ENCODE measurements around the gene MATN4. TPM values are rescaled to one million over a fixed set of nuclear protein-coding genes. Genes with fewer than 3 reads are reported as not detected.

MATN4 gene
- total and polyA plus RNA-seq, 2 experiments from 2014 or later = 3.3 to 5.1 TPM

GRCh38 chr20:45306431-45306982 lies 1.6 kb downstream of the MATN4 start, which contains the start of gene RBPJL:
TSS of gene RBPJL (plus strand) at chr20:45306840. CDS start at chr20:45306923, 83 bp downstream.
- Histone ChIP-seq H3F3A (replicated peaks; ENCODE audit: low read depth) (no peaks in the 10 kb centered on the region), H3K27me3 (ENCODE audit: insufficient read depth) (0 out of 2 replicates have a peak, but pooled peaks cover 9% of the 10 kb centered on the region), H2AFZ (peak within 1 kb of the TSS; percentile 96; the same call in 1 of the 2 replicates), H3K4me1 (ENCODE audit: insufficient read depth) (peaks cover 10% of the 10 kb centered on the region; the same call in 1 of the 2 replicates), H3K36me3 (ENCODE audit: insufficient read depth) (no peaks in the 10 kb centered on the region), H3K4me2 (peak within 1 kb of the TSS; percentile 75), H4K20me1 (replicated peaks; ENCODE audit: insufficient read depth) (no peaks in the 10 kb centered on the region; the same call in 1 of the 2 replicates), H3K4me3 (peak within 1 kb of the TSS; percentile 43; the same call in 1 of the 2 replicates), H3K79me2 (replicated peaks; ENCODE audit: insufficient read depth) (no peaks in the 10 kb centered on the region), H3K27ac (ENCODE audit: low read depth) (no peak within 1 kb of the TSS), H3K9me2 (ENCODE audit: insufficient read depth) (no peaks in the 10 kb centered on the region)
- H3K27ac Mint-ChIP-seq = no peak within 1 kb of the TSS
- peak; percentile 39 for ATAC-seq
- H3K4me1 Mint-ChIP-seq = peaks cover 26% of the 10 kb centered on the region
- H3K36me3 Mint-ChIP-seq (ENCODE audit: low read depth) = no peaks in the 10 kb centered on the region; the same call in 2 of the 3 replicates
- TF ChIP-seq ZNF331 (CRISPR knock-in tag; IDR thresholded peaks at IDR 0.05; ENCODE audit: low read depth) = no peak
- no peak for TF ChIP-seq ZNF462 (CRISPR knock-in tag; IDR thresholded peaks at IDR 0.05)
- no peak for TF ChIP-seq EZH2 (IDR thresholded peaks at IDR 0.05; ENCODE audit: low read depth, unreplicated experiment)
- TF ChIP-seq POLR2AphosphoS5 (IDR thresholded peaks at IDR 0.05; ENCODE audit: low read depth) = no peak
- no peak for TF ChIP-seq EZH2phosphoT487 (IDR thresholded peaks at IDR 0.05; ENCODE audit: unreplicated experiment)
- no peak for TF ChIP-seq NANOG (IDR thresholded peaks at IDR 0.05; ENCODE audit: borderline replicate concordance)
- TF ChIP-seq CTCF (conservative IDR thresholded peaks at IDR 0.05; ENCODE audit: low read depth in 2 of 2) = peak; percentile 87 to 93
- no peak for TF ChIP-seq REST (IDR thresholded peaks at IDR 0.05; ENCODE audit: unreplicated experiment)
- peak; percentile 35; the same call in 1 of the 2 replicates for TF ChIP-seq CREB1 (CRISPR knock-in tag; IDR thresholded peaks at IDR 0.05; ENCODE audit: low read depth)
- no peak for TF ChIP-seq STAT1 (IDR thresholded peaks at IDR 0.05; ENCODE audit: unreplicated experiment)
- peak; percentile 77 for DNase-seq (ENCODE audit: low spot score)
- peak within 1 kb of the TSS; percentile 14; the same call in 2 of the 3 replicates for H3K4me3 Mint-ChIP-seq
- peaks cover 28% of the 10 kb centered on the region for H3K27me3 Mint-ChIP-seq (ENCODE audit: insufficient read depth, low read depth, poor library complexity)
- H3K9me3 Mint-ChIP-seq = no peaks in the 10 kb centered on the region; the same call in 2 of the 3 replicates

Measured in GM23338 (cell line).